HUDEP-2 (cell line): ENCODE measurements around the gene TRIM28.

Experiments used
- DNase-seq, 76 experiments: peaks; one replicate each; lab custom pipeline; 2025; ENCODE audit not compliant: unreplicated experiment in 76 of 76; lab: John Stamatoyannopoulos, UW

TRIM28 gene

GRCh38 chr19:58543826-58544590 lies at the start of gene TRIM28:
TRIM28 (plus strand) TSS chr19:58544064; CDS start chr19:58544758, 694 bp downstream.
- DNase-seq, result no peak

- no peak for DNase-seq
Observed at GRCh38 chr19:58497634-58498170, 46.2 kb upstream of the TRIM28 start.

DNA sequence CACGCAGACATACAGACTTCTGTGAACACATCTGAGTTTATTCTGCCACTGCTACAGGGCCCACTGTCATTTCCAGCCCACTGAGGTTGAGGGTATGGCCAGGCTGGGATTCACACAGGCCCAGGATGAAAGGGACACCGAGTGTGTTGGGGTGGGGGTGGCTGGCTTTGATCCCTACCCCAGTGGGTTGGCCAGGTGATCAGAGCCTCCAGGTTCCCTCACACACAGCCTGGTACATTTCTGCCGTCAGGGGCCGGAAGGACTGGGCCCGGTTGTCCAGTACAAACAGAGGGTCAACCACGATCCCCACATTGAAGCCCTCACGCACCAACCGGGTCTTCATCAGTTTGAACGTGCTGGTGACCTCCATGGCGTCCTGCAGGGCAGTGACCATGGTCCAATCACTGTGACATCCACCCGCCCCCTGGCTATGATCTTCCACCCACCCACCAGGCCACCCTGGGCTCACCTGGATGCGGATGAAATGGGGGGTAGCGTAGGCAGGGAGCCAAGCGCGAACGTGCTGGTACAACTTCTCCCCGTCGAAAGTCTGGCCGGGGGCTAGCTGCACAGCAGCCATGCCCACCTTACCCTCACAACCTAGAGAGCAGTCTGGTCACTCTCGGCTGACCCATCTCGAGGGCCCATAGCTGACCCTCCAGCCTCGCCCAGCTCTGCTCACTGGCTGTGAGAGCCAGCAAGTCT lies 45.4 kb upstream of the TRIM28 start:
- DNase-seq, result no peak

- DNase-seq, result peak; percentile 93 to 100 (median 100)
Observed at GRCh38 chr19:58499021-58499927, 44.6 kb upstream of the TRIM28 start.

- no peak for DNase-seq
Observed at GRCh38 chr19:58500242-58500641, 43.6 kb upstream of the TRIM28 start.

- peak in 5 of 76 experiments; percentile 14 to 43 (median 20) for DNase-seq
Observed at GRCh38 chr19:58507602-58508223, 36.2 kb upstream of the TRIM28 start.

- DNase-seq, result peak in 74 of 76 experiments; percentile 32 to 93 (median 80)
Observed at GRCh38 chr19:58509731-58510083, 34.2 kb upstream of the TRIM28 start.

DNA sequence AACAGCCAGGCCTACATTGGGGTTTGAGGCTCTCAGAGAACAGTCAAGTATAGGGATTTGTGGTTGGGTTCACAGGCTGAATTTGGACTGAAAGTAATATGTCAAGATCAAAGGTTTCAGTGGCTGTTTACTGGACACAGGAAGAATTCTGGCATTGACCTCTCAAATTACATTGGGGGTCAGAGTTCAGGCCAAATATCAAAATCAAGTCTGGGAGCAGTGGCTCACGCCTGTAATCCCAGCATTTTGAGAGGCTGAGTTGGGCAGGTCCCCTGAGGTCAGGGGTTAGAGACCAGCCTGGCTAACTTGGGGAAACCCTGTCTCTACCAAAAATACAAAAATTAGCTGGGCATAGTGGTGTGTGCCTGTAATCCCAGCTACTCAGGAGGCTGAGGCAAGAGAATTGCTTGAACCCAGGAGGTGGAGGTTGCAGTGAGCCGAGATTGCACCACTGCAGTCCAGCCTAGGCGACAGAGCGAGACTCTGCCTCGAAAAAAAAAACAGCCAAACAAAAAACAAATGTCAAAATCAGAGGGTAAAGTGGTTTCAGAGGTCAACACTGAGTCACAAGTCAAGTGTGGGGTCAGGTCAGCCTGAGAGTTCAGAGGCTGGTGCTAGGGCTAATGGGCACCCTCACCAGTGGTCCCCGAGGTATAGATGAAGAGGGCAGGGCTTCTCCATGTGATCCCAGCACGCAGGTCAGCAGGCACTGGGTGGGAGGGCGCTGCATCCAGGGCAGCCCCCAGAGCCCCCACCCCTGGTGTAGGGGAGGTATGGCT lies 33.6 kb upstream of the TRIM28 start:
- DNase-seq, result no peak

GRCh38 chr19:58511353-58512208 lies 32.3 kb upstream of the TRIM28 start, which contains the start of gene SLC27A5:
SLC27A5 (minus strand) TSS chr19:58511992; CDS start chr19:58511955, 37 bp downstream.
- no peak for DNase-seq

GRCh38 chr19:58513213-58513693 lies 30.6 kb upstream of the TRIM28 start:
- DNase-seq, result peak in 1 of 76 experiments; percentile 50

DNA sequence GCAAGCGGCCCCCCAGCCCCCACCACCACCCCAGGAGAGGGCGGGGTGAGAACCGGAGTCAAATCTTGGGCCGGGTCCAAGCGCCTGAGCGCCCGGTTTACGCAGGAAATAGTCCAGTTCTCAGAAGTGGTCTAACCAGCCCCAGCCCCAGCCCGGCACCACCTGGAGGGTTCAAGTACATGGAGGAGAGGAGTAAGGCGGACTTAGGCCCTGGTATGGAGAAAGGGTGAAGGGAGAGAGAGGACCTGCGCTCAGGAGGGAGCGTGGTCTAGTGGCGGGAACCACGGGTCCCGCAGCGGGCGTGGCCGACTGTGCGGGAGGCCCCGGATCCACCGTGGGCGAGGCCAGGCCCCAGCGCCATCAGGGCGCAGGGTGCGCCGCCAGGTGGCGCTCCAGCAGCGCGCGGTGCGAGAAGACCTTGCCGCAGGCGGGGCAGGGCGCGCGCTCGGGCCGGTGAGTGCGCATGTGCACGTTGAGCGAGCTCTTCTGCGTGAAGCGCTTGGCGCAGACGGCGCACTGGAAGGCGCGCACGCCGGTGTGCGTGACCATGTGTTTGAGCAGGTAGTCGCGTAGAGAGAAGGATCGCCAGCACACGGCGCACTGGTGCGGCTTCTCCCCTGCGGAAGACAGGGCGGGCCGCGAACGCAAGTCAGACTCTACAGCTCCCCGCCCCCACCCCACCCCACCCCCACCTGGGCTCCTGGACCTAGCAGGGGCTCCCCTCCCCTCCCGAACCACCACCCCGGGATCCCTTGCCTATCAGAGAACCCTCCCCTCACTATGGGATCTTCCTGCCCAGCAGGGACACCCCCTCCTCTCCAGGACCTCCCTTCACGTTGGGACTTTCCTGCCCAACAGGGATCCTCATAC lies 29.9 kb upstream of the TRIM28 start:
- peak in 75 of 76 experiments; percentile 73 to 99 (median 96) for DNase-seq

DNA sequence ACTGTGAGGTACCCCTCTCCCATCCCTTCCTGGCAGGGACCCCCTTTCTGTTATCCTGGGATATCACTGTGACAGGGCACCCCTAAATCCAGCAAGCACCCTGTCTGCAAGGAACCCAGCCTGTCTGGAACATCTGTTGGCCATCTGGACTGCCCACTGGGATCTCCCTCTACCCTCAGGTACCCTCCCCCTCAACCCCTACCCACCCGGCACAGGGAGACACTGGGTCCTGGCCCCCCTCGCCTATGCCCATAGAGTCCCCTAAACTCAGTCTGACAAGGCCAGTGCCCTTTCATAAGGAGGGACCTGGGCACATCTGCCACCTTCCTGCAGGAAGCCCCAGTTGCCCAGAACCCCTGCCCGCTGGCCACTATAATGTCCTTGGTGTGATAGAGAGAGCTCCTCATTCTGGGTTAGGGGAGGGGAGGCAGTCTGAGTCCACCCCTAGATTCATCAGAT lies 29.3 kb upstream of the TRIM28 start:
- peak in 2 of 76 experiments; percentile 4 to 34 for DNase-seq

- no peak for DNase-seq
Observed at GRCh38 chr19:58515259-58515658, 28.6 kb upstream of the TRIM28 start.

DNA sequence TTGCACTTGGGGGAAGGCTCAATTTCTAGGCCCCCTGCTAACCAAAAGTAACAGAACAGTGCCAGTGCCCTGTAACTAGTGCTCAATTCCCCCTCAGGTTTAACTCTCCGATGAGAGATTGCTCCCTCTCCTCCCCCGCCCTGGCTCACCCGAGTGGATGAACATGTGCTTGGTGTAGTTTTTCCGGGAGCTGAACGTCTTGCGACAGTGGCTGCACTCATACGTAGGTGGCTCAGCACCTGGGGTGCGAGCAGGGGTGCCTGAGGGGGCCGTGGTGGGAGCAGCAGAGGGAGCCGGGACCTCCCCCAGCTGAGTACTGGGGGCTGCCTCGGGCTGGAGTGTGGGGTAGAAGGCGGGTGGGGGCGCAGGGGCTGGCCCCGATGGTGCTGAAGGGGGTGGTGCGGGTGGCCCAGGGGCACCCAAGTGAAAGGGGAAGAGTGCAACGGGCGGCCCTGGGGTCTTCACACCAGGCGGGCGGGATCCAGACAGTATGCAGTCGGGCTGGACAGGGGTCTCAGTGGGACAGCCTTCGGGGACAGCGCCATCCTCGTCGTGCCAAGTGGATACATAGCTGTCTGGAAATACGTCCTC lies 27.5 kb upstream of the TRIM28 start:
- DNase-seq, result no peak

- no peak for DNase-seq
Observed at GRCh38 chr19:58516964-58517833, 26.7 kb upstream of the TRIM28 start.
